H9 (cell line): Measurements from ENCODE around the gene NOG. TPM values are rescaled to one million over a fixed set of nuclear protein-coding genes. Genes with fewer than 3 reads are reported as not detected.

Source experiments
- DNase-seq: peaks from one replicate; pipeline ENCODE4 v3.0.0-alpha.2; 2017
- H2AFZ ChIP-seq: one replicate; pipeline ENCODE4 v1.6.1; 2013; ENCODE audit warnings: mild to moderate bottlenecking, low read length, control low read depth, moderate library complexity
- H2AK5ac ChIP-seq: 2 replicates; pipeline ENCODE4 v1.6.1; 2013; ENCODE audit warnings: low read length, control low read depth, mixed read lengths; ENCODE audit not compliant: insufficient read length
- H2BK120ac ChIP-seq: one replicate; pipeline ENCODE4 v1.6.1; 2013; ENCODE audit warnings: low read depth, mild to moderate bottlenecking, low read length, control low read depth, inconsistent platforms; ENCODE audit not compliant: poor library complexity, severe bottlenecking
- H2BK12ac ChIP-seq: 2 replicates; pipeline ENCODE4 v1.6.1; 2013; ENCODE audit warnings: low read length, control low read depth, mixed read lengths, low read depth; ENCODE audit not compliant: insufficient read length
- H2BK15ac ChIP-seq: 2 replicates; pipeline ENCODE4 v1.6.1; 2013; ENCODE audit warnings: low read depth, low read length, control low read depth
- H2BK20ac ChIP-seq: one replicate; pipeline ENCODE4 v1.6.1; 2013; ENCODE audit warnings: low read depth, mild to moderate bottlenecking, low read length, control low read depth, inconsistent platforms; ENCODE audit not compliant: poor library complexity, severe bottlenecking
- H2BK5ac ChIP-seq: 2 replicates; pipeline ENCODE4 v1.6.1; 2013; ENCODE audit warnings: low read length, control low read depth, mixed read lengths; ENCODE audit not compliant: insufficient read length
- H3K14ac ChIP-seq: 2 replicates; pipeline ENCODE4 v1.6.1; 2013; ENCODE audit warnings: low read length, control low read depth; ENCODE audit not compliant: insufficient read depth
- H3K18ac ChIP-seq: 2 replicates; pipeline ENCODE4 v1.6.1; 2013; ENCODE audit warnings: low read depth, mild to moderate bottlenecking, mixed read lengths, low read length, control low read depth; ENCODE audit not compliant: insufficient read length
- H3K23ac ChIP-seq: 2 replicates; pipeline ENCODE4 v1.6.1; 2013; ENCODE audit warnings: low read length, control low read depth, mixed read lengths, low read depth; ENCODE audit not compliant: insufficient read length
- H3K23me2 ChIP-seq: 2 replicates; pipeline ENCODE4 v1.6.1; 2013; ENCODE audit warnings: low read depth, mild to moderate bottlenecking, mixed read lengths, low read length, control low read depth; ENCODE audit not compliant: insufficient read length, poor library complexity, severe bottlenecking
- H3K27ac ChIP-seq: 2 replicates; pipeline ENCODE4 v1.5.1; 2013; ENCODE audit warnings: low read length, control low read depth, mixed read lengths, low read depth; ENCODE audit not compliant: insufficient read length
- H3K27me3 ChIP-seq: 2 replicates; pipeline ENCODE4 v1.6.1; 2013; ENCODE audit warnings: low read length, control low read depth, inconsistent platforms; ENCODE audit not compliant: insufficient read depth
- H3K4ac ChIP-seq: 2 replicates; pipeline ENCODE4 v1.6.1; 2013; ENCODE audit warnings: low read depth, mild to moderate bottlenecking, control low read depth, inconsistent platforms, low read length, moderate library complexity
- H3K4me1 ChIP-seq: 2 replicates; pipeline ENCODE4 v1.6.1; 2013; ENCODE audit warnings: low read length, control low read depth, inconsistent platforms; ENCODE audit not compliant: insufficient read depth
- H3K4me2 ChIP-seq: 2 replicates; pipeline ENCODE4 v1.6.1; 2013; ENCODE audit warnings: low read length, control low read depth, mixed read lengths; ENCODE audit not compliant: insufficient read length, insufficient read depth
- H3K56ac ChIP-seq: 2 replicates; pipeline ENCODE4 v1.6.1; 2013; ENCODE audit warnings: low read depth, mild to moderate bottlenecking, mixed read lengths, low read length, control low read depth; ENCODE audit not compliant: insufficient read length
- H3K79me1 ChIP-seq: 2 replicates; pipeline ENCODE4 v1.6.1; 2013; ENCODE audit warnings: low read depth, mild to moderate bottlenecking, moderate library complexity, low read length, control low read depth, inconsistent platforms; ENCODE audit not compliant: insufficient read depth, poor library complexity, severe bottlenecking
- H3K79me2 ChIP-seq: 2 replicates; pipeline ENCODE4 v1.6.1; 2013; ENCODE audit warnings: low read length, control low read depth, inconsistent platforms; ENCODE audit not compliant: insufficient read depth
- H3K9ac ChIP-seq: 2 replicates; pipeline ENCODE4 v1.6.1; 2013; ENCODE audit warnings: low read length, control low read depth, mixed read lengths; ENCODE audit not compliant: insufficient read length; ENCODE audit errors: extremely low read depth
- H3K9me3 ChIP-seq: one replicate; pipeline ENCODE4 v1.6.1; 2013; ENCODE audit warnings: low read depth, low read length, inconsistent platforms; ENCODE audit not compliant: control insufficient read depth
- H3T11ph ChIP-seq: one replicate; pipeline ENCODE4 v1.6.1; 2013; ENCODE audit warnings: mild to moderate bottlenecking, low read length, control low read depth, inconsistent platforms
- H4K20me1 ChIP-seq: one replicate; pipeline ENCODE4 v1.6.1; 2013; ENCODE audit not compliant: control insufficient read depth, insufficient read length, insufficient read depth
- H4K5ac ChIP-seq: 2 replicates; pipeline ENCODE4 v1.6.1; 2013; ENCODE audit warnings: low read depth, mild to moderate bottlenecking, mixed read lengths, low read length, control low read depth; ENCODE audit not compliant: insufficient read length
- H4K8ac ChIP-seq: replicated peaks from 2 replicates; pipeline ENCODE4 v1.6.1; 2013; ENCODE audit warnings: low read length, control low read depth, mixed read lengths, low read depth; ENCODE audit not compliant: insufficient read length
- H4K91ac ChIP-seq: 2 replicates; pipeline ENCODE4 v1.6.1; 2013; ENCODE audit warnings: low read depth, mild to moderate bottlenecking, moderate library complexity, mixed read lengths, low read length, control low read depth; ENCODE audit not compliant: insufficient read length
- H3K27ac Mint-ChIP-seq, 3 experiments: 2 replicates in 2 of 3; 3 replicates in 1 of 3; pipeline ENCODE4 v1.8.0; 2020 to 2021; ENCODE audit warnings: mixed read lengths in 3 of 3, mild to moderate bottlenecking in 1 of 3, moderate library complexity in 1 of 3
- H3K27me3 Mint-ChIP-seq: 2 replicates; pipeline ENCODE4 v1.8.0; 2021; ENCODE audit warnings: low read depth, mild to moderate bottlenecking, moderate library complexity, mixed read lengths
- H3K36me3 Mint-ChIP-seq, 3 experiments: 2 replicates in 2 of 3; 3 replicates in 1 of 3; pipeline ENCODE4 v1.8.0; 2020 to 2021; ENCODE audit warnings: low read depth in 3 of 3, mixed read lengths in 3 of 3; ENCODE audit not compliant: insufficient read depth in 1 of 3
- H3K4me1 Mint-ChIP-seq, 2 experiments: 2 replicates each; pipeline ENCODE4 v1.8.0; 2020; ENCODE audit warnings: mixed read lengths in 2 of 2
- H3K4me3 Mint-ChIP-seq, 2 experiments: 2 replicates in 1 of 2; 3 replicates in 1 of 2; pipeline ENCODE4 v1.8.0; 2020 to 2021; ENCODE audit warnings: mild to moderate bottlenecking in 2 of 2, mixed read lengths in 2 of 2, moderate library complexity in 1 of 2
- H3K9me3 Mint-ChIP-seq, 2 experiments: 2 replicates in 1 of 2; 3 replicates in 1 of 2; pipeline ENCODE4 v1.8.0; 2020; ENCODE audit warnings: mild to moderate bottlenecking in 2 of 2, mixed read lengths in 2 of 2, moderate library complexity in 1 of 2
- CTCF ChIP-seq: fragments of 200-600 bp; sonication (generic); conservative IDR thresholded peaks from 3 replicates; pipeline ENCODE4 v1.8.0; 2021; ENCODE audit warnings: antibody characterized with exemption, mild to moderate bottlenecking
- WGBS: extraction: QIAGEN DNeasy Blood & Tissue Kit; methylation state at CpG from one replicate; pipeline ENCODE4 v1.1.7; 2013; ENCODE audit warnings: missing lambda C conversion rate, low lambda C conversion rate, mixed read lengths; ENCODE audit not compliant: insufficient read length; ENCODE audit errors: extremely low coverage; 5-methylcytosine and 5-hydroxymethylcytosine counted together
- total RNA-seq: library from RNA; stranded (reverse); gene quantifications from 2 replicates; pipeline ENCODE4 v1.2.1, GENCODE V29; 2021

NOG gene
- total RNA-seq, 1 experiment from 2014 or later: not detected

GRCh38 chr17:56570199-56570598 lies 23.3 kb upstream of the NOG start:
- no peaks in the 10 kb centered on the region for H3K27me3 ChIP-seq
- no CpG with 5 or more reads among the region's 3 CpGs for WGBS
- H3K23me2 ChIP-seq: no peaks in the 10 kb centered on the region
- H4K8ac ChIP-seq: no peak overlapping the region
- no peak overlapping the region for H3K27ac ChIP-seq
- no peak overlapping the region for H3K4ac ChIP-seq
- H2BK5ac ChIP-seq: no peak overlapping the region
- H3K18ac ChIP-seq: no peak overlapping the region
- Mint-ChIP-seq H3K4me3 (no peak overlapping the region), H3K27ac (no peak overlapping the region), H3K36me3 (no peaks in the 10 kb centered on the region), H3K9me3 (no peaks in the 10 kb centered on the region), H3K4me1 (peaks cover 0 to 7% of the 10 kb centered on the region in 2 experiments; a peak in 2 of 4 replicates), H3K27me3 (peaks cover 3% of the 10 kb centered on the region; the same call in 1 of the 2 replicates)
- H3T11ph ChIP-seq: no peak overlapping the region
- no peak overlapping the region for H2AK5ac ChIP-seq
- H4K5ac ChIP-seq: no peak overlapping the region
- no peaks in the 10 kb centered on the region for H3K9me3 ChIP-seq
- DNase-seq: no peak
- no peak overlapping the region for H2BK15ac ChIP-seq
- no peaks in the 10 kb centered on the region for H3K4me1 ChIP-seq
- H3K14ac ChIP-seq: no peak overlapping the region
- H3K79me1 ChIP-seq: no peaks in the 10 kb centered on the region
- no peak overlapping the region for H2AFZ ChIP-seq
- no peak overlapping the region for H3K56ac ChIP-seq
- no peak overlapping the region for H4K91ac ChIP-seq
- no peak overlapping the region for H3K4me2 ChIP-seq
- H3K23ac ChIP-seq: no peak overlapping the region
- H2BK12ac ChIP-seq: no peak overlapping the region
- H3K9ac ChIP-seq: no peak overlapping the region
- no peaks in the 10 kb centered on the region for H3K79me2 ChIP-seq
- TF ChIP-seq CTCF: no peak
- H4K20me1 ChIP-seq: no peaks in the 10 kb centered on the region
- no peak overlapping the region for H2BK120ac ChIP-seq
- no peak overlapping the region for H2BK20ac ChIP-seq
